OCI-LY7 (cell line): ENCODE results near the gene TPK1. TPM values are rescaled to one million over a fixed set of nuclear protein-coding genes. Genes with fewer than 3 reads are reported as not detected.

Experiments used
- BruUV-seq: library from RNA; stranded (reverse); fragments of 400-500 nt; replicated peaks from 2 replicates; lab custom pipeline; 2021; lab: Mats Ljungman, UMichigan
- CTCF ChIA-PET: fragments of 300-600 bp; sonication (Branson Sonifier 250); formaldehyde crosslinking; loops from one replicate; lab custom pipeline; 2022; ENCODE audit warnings: antibody characterized with exemption; ENCODE audit not compliant: unreplicated experiment; lab: Charles Lee
- POLR2A ChIA-PET: fragments of 300-600 bp; sonication (Branson Sonifier 250); formaldehyde crosslinking; loops from one replicate; lab custom pipeline; 2022; ENCODE audit warnings: antibody characterized with exemption; lab: Charles Lee
- DNase-seq: peaks from one replicate; pipeline ENCODE4 v3.0.0-alpha.2; 2015; ENCODE audit warnings: low spot score
- H2AFZ ChIP-seq: fragments of 200-600 bp; sonication (generic), shearing (Covaris generic); 2 replicates; pipeline ENCODE4 v1.6.1; 2014; ENCODE audit warnings: mild to moderate bottlenecking, antibody characterized with exemption, low read length, moderate library complexity
- H3K27ac ChIP-seq: fragments of 200-600 bp; sonication (generic); 2 replicates; pipeline ENCODE4 v1.5.1; 2014; ENCODE audit warnings: mixed run types, low read depth, mild to moderate bottlenecking, moderate library complexity, low read length, inconsistent platforms; ENCODE audit not compliant: poor library complexity, severe bottlenecking
- H3K36me3 ChIP-seq: fragments of 200-600 bp; sonication (generic); 2 replicates; pipeline ENCODE4 v1.6.1; 2014; ENCODE audit warnings: mild to moderate bottlenecking, antibody characterized with exemption, low read length, moderate library complexity, mixed read lengths; ENCODE audit not compliant: insufficient read depth
- H3K4me1 ChIP-seq: fragments of 200-600 bp; sonication (generic); 2 replicates; pipeline ENCODE4 v1.5.1; 2014; ENCODE audit warnings: mild to moderate bottlenecking, low read length; ENCODE audit not compliant: insufficient read depth, poor library complexity, severe bottlenecking
- H3K4me2 ChIP-seq: fragments of 200-600 bp; sonication (generic); 2 replicates; pipeline ENCODE4 v1.6.1; 2014; ENCODE audit warnings: mild to moderate bottlenecking, low read length
- H3K4me3 ChIP-seq: fragments of 200-600 bp; sonication (generic); 2 replicates; pipeline ENCODE4 v1.5.1; 2014; ENCODE audit warnings: mild to moderate bottlenecking, low read depth, low read length; ENCODE audit not compliant: poor library complexity, severe bottlenecking
- H3K79me2 ChIP-seq: fragments of 200-600 bp; sonication (generic); 2 replicates; pipeline ENCODE4 v1.6.1; 2016; ENCODE audit warnings: low read depth, mild to moderate bottlenecking, low read length, moderate library complexity, mixed read lengths; ENCODE audit not compliant: insufficient read depth
- H3K9me2 ChIP-seq: fragments of 200-600 bp; sonication (generic); 2 replicates; pipeline ENCODE4 v1.6.1; 2016; ENCODE audit warnings: mild to moderate bottlenecking, low read length, mixed read lengths; ENCODE audit not compliant: insufficient read depth
- H3K9me3 ChIP-seq: fragments of 200-600 bp; sonication (generic); 2 replicates; pipeline ENCODE4 v1.6.1; 2014; ENCODE audit warnings: mild to moderate bottlenecking, mixed run types, low read length, mixed read lengths
- H4K20me1 ChIP-seq: fragments of 200-600 bp; sonication (generic); 2 replicates; pipeline ENCODE4 v1.6.1; 2014; ENCODE audit warnings: mild to moderate bottlenecking, antibody characterized with exemption, low read length, moderate library complexity, mixed read lengths; ENCODE audit not compliant: insufficient read depth
- EZH2phosphoT487 ChIP-seq: fragments of 200-600 bp; sonication (generic); IDR thresholded peaks from 2 replicates; pipeline ENCODE4 v1.6.1; 2018; ENCODE audit warnings: low read depth, borderline replicate concordance, mild to moderate bottlenecking, mixed run types, antibody characterized with exemption, low read length, moderate library complexity, mixed read lengths
- intact Hi-C: fragments of 100-400 bp; cut with micrococcal nuclease; formaldehyde crosslinking; loops from one replicate; pipeline ENCODE4 v1.10.0; 2022; ENCODE audit not compliant: unreplicated experiment
- total RNA-seq, 2 experiments: library from RNA; depleted of rRNA in 1 of 2; stranded (reverse); fragments of >200 nt in 1 of 2; shearing (Covaris generic) in 1 of 2; gene quantifications; 2 replicates each; pipeline ENCODE4 v1.2.3, GENCODE V29; 2014 to 2022
- TF ChIP-seq, protein P1 (sequence below): fragments of 200-600 bp; sonication (generic); conservative IDR thresholded peaks from 2 replicates; pipeline ENCODE4 v1.5.1; 2014; ENCODE audit warnings: mild to moderate bottlenecking, antibody characterized with exemption, low read length, moderate library complexity, mixed read lengths

The TPK1 gene
- total RNA-seq, 2 experiments from 2014 or later = 6.7 to 12.5 TPM

DNA sequence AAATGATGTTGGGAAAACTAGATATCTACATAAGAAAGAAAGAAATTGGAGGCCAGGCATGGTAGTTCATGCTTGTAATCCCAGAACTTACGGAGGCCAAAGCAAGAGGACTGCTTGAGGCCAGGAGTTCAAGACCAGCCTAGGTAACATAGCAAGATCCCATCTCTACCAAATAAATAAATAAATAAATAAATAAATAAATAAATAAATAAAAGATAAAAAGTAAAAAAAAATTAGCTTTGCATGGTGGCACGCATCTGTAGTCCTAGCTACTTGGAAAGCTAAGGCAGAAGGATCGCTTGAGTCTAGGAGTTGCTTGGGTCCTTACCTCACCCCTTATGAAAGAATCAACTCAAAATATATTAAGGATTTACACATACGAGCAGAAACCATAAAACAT is 238.9 kb downstream of the TPK1 start:
- no peaks in the 10 kb centered on the region for H3K79me2 ChIP-seq
- CTCF ChIA-PET = no interaction called here
- no peaks in the 10 kb centered on the region for H4K20me1 ChIP-seq
- H3K4me2 ChIP-seq = no peak overlapping the region
- no peak for DNase-seq
- POLR2A ChIA-PET = interaction anchor here (0.7 kb wide), 1 partner anchor 133 kb away, joined by 3 read pairs; no protein-coding TSS in a partner anchor
- H3K27ac ChIP-seq = no peak overlapping the region
- no peaks in the 10 kb centered on the region for H3K9me2 ChIP-seq
- H3K4me3 ChIP-seq = no peak overlapping the region
- H3K36me3 ChIP-seq = no peaks in the 10 kb centered on the region
- TF ChIP-seq, protein P1, sequence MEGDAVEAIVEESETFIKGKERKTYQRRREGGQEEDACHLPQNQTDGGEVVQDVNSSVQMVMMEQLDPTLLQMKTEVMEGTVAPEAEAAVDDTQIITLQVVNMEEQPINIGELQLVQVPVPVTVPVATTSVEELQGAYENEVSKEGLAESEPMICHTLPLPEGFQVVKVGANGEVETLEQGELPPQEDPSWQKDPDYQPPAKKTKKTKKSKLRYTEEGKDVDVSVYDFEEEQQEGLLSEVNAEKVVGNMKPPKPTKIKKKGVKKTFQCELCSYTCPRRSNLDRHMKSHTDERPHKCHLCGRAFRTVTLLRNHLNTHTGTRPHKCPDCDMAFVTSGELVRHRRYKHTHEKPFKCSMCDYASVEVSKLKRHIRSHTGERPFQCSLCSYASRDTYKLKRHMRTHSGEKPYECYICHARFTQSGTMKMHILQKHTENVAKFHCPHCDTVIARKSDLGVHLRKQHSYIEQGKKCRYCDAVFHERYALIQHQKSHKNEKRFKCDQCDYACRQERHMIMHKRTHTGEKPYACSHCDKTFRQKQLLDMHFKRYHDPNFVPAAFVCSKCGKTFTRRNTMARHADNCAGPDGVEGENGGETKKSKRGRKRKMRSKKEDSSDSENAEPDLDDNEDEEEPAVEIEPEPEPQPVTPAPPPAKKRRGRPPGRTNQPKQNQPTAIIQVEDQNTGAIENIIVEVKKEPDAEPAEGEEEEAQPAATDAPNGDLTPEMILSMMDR = no peak
- TF ChIP-seq EZH2phosphoT487 = no peak
- intact Hi-C loops = no loop called here
- BruUV-seq = no TSS peak
- H3K9me3 ChIP-seq = no peaks in the 10 kb centered on the region
- no peak overlapping the region for H2AFZ ChIP-seq
- H3K4me1 ChIP-seq = no peaks in the 10 kb centered on the region

DNA sequence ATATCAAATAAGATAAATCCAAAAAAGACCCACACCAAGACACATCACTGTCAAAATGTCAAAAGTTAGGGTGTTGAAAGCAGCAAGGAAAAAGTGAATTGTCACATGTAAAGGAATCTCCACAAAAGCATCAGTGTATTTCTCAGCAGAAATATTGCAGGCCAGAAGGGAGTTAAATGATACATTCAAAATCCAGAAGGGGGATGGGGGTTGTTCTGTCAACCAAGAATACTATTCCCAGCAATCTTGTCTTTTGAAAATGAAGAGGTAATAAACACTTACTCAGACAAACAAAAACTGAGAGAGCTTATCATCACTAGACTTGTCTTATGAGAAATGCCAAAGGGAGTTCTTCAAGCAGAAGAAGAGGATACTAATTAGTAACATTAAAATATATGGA is 241.3 kb downstream of the TPK1 start:
- Histone ChIP-seq H3K27ac (no peak overlapping the region), H3K36me3 (no peaks in the 10 kb centered on the region), H3K79me2 (no peaks in the 10 kb centered on the region), H3K4me3 (no peak overlapping the region), H3K4me1 (no peaks in the 10 kb centered on the region), H2AFZ (no peak overlapping the region), H3K9me3 (no peaks in the 10 kb centered on the region), H3K4me2 (no peak overlapping the region), H4K20me1 (no peaks in the 10 kb centered on the region), H3K9me2 (no peaks in the 10 kb centered on the region)
- intact Hi-C loops = no loop called here
- ChIA-PET POLR2A (no interaction called here), CTCF (no interaction called here)
- no TSS peak for BruUV-seq
- DNase-seq = no peak
- TF ChIP-seq EZH2phosphoT487 = no peak
- TF ChIP-seq, protein P1 = no peak

DNA sequence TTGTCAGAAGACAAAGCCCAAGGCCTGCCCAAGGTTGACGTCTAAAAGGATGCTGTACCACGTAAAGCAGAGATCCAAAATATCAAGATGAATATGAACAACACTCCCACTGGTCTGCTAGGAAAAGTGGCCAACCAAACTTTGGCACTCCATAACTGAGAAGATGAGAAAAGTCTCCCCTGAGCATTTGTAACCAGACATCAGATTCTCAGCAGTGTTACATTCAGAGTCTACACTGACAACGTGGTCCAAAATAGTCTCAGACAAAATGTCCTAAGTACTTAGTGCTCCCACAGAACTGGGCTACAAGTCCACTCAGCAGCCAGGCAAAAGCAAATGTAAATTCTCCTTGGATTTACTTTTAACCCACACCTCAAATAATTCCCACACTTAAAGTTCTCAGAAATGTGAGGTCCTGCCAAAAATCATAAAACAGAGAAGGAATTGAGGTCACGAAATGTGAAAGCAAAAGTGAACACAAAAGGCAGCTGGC is 247.2 kb downstream of the TPK1 start:
- H3K79me2 ChIP-seq = no peaks in the 10 kb centered on the region
- H4K20me1 ChIP-seq = no peaks in the 10 kb centered on the region
- ChIA-PET CTCF (no interaction called here), POLR2A (interaction anchor here (0.7 kb wide), 1 partner anchor 599 kb away, joined by 3 read pairs; no protein-coding TSS in a partner anchor)
- no peak overlapping the region for H2AFZ ChIP-seq
- H3K9me3 ChIP-seq = no peaks in the 10 kb centered on the region
- no peaks in the 10 kb centered on the region for H3K9me2 ChIP-seq
- no TSS peak for BruUV-seq
- TF ChIP-seq, protein P1 = no peak
- no peak for TF ChIP-seq EZH2phosphoT487
- H3K4me1 ChIP-seq = no peaks in the 10 kb centered on the region
- intact Hi-C loops = no loop called here
- H3K4me3 ChIP-seq = no peak overlapping the region
- H3K27ac ChIP-seq = no peak overlapping the region
- H3K4me2 ChIP-seq = no peak overlapping the region
- no peaks in the 10 kb centered on the region for H3K36me3 ChIP-seq
- DNase-seq = no peak
